NCI-H187 treated with DMSO at 0.1 percent for 48 hours (cell line): ENCODE results near the gene NPM1.

Experiments
- DNase-seq: peaks from one replicate; lab custom pipeline; 2025; lab: John Stamatoyannopoulos, UW

Gene NPM1

GRCh38 chr5:171450423-171451331 is 63.0 kb downstream of the NPM1 start:
- DNase-seq = no peak

- no peak for DNase-seq
Measured at GRCh38 chr5:171451421-171451820, 63.8 kb downstream of the NPM1 start.

- DNase-seq = no peak
Measured at GRCh38 chr5:171453056-171453725, 65.5 kb downstream of the NPM1 start.

- DNase-seq = no peak
Measured at GRCh38 chr5:171453988-171454387, 66.3 kb downstream of the NPM1 start.

- DNase-seq = no peak
Measured at GRCh38 chr5:171454549-171454948, 66.9 kb downstream of the NPM1 start.

GRCh38 chr5:171455522-171455921 is 67.9 kb downstream of the NPM1 start:
- no peak for DNase-seq

GRCh38 chr5:171457208-171457981 is 69.7 kb downstream of the NPM1 start:
- no peak for DNase-seq

GRCh38 chr5:171459839-171460238 is 72.2 kb downstream of the NPM1 start:
- DNase-seq = no peak
